Inflammatory macrophage treated with lipopolysaccharide for 4 hours (primary cell): Measurements from ENCODE around the gene HMG20B.

ENCODE experiments used
- DNase-seq: peaks from one replicate; pipeline ENCODE4 v3.0.0-alpha.2; 2020

The HMG20B gene

DNA sequence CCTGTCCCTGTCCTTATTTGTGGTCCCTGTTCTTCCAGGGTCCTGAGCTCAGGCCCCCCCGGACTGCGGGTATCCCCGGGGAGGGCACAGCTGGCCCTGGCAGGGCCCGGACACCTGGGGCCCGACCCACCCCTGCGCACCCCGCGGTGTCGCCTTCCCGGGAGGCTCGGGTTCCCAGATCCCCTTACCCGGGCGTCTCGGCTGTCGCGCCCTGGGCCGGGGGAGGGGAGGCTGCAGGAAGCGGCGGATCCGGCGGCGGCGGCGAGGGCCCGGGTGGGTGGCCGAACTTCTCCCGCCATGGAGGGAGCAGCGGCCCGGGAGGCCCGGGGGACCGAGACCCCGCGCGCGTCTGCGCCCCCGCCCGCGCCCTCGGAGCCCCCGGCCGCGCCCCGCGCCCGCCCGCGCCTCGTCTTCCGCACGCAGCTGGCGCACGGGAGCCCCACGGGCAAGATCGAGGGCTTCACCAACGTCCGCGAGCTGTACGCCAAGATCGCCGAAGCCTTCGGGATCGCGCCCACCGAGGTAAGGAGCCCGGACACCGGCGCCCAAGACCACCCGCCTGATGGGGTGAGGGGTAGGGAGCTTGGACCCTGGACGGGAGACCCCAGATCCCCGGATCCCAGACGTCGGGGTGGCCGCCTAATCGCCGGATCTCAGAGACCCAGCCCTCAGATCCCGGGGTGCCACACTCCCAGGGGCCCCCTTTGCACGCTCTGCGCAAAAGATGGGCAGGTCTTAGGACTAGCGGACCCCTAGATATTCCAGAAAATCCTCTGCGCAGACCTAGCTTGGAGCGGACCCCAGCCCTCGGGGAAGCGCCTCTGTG, 12.8 kb downstream of the HMG20B start, which contains the start of gene GIPC3:
Gene GIPC3 (plus strand): TSS at position 178 of the 826 bp plus-strand sequence. CDS start 120 bp downstream, at position 298.
- no peak for DNase-seq

DNA sequence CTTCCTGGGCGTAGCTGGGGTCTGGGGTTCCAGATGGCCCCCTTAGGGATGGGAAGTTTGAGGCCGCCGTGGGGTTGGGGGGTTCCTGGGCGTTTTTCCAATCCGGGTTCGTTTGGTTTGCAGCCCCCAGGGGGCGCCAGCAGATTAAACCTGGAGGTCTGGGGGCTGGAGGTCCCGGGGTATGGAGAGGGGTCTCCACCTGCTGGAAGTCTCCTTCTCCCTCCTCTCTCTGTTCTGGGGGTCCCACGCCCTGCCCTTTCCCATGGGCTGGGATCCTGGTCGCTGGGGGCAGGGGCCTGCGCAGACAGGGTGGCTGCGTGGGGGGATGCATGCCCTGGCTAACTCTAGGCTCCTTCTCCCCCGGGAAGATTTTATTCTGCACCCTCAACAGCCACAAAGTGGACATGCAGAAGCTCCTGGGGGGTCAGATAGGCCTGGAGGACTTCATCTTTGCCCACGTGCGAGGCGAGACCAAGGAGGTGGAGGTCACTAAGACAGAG, 13.4 kb downstream of the HMG20B start:
- no peak for DNase-seq

DNA sequence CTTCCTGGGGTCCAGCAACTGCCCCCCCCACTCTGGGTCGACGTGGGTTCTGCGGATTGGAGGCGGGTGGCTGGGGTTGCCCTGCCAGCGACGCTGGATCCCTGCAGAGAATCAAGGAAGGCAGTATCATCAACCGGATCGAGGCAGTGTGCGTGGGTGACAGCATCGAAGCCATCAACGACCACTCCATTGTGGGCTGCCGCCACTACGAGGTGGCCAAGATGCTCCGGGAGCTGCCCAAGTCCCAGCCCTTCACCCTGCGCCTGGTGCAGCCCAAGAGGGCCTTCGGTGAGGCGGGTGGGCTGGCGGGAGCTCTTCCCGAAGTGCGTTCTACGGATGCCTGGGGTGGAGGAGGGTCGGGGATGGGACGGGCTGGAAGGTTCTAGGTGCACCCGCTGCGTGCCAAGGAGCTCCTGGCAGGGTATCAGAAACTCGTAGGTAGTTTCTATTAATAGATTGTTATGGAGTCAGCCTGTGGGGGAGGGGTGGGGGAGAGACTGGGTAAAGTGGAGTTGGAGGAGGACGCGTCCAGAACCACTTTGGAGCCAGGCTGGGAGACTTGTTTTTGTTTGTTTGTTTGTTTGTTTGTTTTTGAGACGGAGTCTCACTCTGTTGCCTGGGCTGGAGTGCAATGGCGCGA, 14.1 kb downstream of the HMG20B start:
- no peak for DNase-seq

DNA sequence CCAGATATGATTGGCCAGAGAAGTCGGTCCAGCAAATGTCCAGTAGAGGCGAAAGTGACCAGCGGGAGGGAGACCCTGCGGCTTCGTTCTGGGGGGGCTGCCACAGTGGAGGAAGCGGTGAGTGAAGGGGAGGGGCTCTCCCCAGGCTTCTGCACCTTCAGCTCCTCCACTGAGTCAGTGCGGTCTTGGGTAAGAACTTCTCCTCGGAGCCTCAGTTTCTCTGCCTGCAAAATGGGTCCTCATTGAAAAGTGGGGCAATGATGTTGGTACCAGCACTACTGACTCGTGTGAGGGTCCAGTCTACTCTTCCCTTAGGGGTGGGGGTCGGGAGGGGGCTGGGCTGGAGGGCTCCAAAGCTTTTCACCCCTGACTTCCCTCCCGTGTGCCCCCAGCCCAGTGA, 16.7 kb downstream of the HMG20B start:
- no peak for DNase-seq

GRCh38 chr19:3589949-3590348, 17.2 kb downstream of the HMG20B start:
- DNase-seq: no peak

DNA sequence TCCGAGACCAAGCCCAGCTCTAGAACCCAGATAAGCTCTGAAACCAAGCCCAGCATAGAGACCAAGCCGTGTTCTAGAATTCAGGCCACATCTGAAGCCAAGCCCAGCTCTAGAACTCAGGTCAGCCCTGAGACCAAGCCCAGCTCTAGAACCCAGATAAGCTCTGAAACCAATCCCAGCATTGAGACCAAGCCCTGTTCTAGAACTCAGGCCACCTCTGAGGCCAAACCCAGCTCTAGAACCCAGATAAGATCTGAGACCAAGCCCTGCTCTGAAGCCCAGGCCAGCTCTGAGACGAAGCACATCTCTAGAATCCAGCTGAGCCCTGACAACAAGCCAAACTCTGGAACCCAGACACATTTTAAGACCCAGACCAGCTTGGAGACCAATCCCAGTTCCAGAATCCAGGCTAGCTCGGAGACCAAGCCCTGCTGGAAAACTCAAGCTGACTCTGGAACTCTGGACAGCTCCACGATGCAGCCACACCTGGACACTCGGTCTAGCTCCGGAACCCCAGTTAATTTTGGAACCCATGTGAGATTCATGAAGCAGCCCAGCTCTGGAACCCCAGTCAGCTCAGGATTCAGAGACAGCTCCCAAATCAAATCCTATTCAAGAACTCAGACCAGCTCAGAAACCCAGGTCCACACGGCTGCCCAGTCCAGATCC, 18.4 kb downstream of the HMG20B start:
- DNase-seq: no peak

- no peak for DNase-seq
Measured at GRCh38 chr19:3591876-3592613, 19.3 kb downstream of the HMG20B start.

DNA sequence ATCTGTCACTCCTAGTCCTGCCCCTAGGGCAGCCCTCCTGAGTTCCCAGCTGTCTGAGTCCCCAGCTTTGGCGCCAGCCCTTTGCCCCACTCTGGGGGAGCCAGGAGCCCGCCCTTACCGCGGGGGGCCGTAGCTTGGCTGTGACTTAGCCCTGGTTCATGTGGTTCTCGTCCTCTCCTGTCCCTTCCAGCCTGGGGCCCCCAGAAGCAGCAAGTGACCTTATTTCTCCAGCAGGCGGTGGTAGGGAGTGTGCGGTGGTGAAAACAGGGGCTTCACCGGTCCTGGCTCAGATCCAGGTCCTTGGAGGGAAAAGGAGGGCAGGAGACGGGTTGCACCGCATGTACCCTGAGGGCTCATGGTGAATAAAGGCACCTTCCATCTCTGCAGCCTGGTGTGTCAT, 20.4 kb downstream of the HMG20B start:
- DNase-seq: no peak

DNA sequence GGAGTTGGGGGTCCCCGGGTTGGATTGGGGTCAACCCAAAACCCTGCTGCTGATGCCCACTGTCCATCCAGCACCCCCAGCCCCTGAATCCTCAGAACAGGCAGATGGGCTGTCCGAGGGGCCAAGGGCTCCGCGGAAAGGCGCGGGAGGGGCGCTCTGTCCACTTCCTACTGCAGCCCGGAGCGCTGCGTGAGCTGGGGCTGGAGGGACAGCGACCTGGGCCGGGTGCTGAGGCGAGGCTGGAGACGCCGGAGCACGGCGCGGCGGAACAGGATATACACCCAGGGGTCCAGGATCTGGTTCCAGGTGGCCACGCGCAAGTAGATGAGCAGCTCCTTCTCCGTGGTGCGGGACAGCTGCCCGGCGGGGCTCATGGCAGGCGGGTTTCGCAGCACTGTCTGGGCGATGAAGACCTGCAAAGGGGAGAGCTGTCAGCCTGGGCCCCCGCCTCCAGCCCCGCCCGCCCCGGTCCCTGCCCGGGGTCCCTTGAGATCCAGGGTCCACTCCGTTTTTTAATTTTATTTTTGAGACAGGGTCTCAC, 22.8 kb downstream of the HMG20B start:
- DNase-seq: no peak

DNA sequence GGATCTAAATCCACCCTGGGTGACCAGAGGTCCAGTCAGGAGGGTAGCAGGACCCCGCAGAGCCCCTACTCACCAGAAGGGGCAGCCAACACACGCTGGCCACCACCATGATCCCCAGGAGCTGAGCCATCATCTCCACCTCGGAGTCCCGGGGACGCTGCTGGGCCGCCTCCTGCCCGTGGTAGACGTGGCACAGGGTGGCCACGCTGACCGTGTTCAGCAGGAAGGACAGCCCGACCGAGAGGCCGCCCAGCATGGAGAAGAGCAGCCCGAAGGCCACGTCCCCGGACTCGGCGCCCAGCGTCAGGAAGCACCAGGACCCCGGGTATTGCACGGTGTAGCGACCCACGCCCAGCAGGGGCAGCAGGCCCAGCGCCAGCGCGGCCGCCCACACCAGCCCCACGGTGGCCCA, 27.0 kb downstream of the HMG20B start:
- DNase-seq: no peak

DNA sequence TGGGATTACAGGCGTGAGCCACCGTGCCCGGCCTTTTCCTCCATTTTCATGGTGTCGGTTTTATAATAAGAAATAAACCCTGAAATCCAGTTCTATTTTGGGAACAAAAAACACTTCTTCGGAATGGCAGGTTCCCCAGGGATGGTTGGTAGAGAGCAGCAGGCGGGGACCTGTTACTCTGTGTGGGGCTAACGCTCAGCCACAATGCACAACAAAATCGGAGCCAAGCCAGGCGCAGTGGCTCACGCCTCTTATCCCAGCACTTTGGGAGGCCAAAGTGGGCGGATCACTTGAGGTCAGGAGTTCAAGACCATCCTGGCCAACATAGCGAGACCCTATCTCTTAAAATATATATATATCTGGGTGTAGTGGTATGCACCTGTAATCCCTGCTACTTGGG, 28.3 kb downstream of the HMG20B start:
- no peak for DNase-seq

GRCh38 chr19:3603121-3603811, 30.5 kb downstream of the HMG20B start:
- no peak for DNase-seq

DNA sequence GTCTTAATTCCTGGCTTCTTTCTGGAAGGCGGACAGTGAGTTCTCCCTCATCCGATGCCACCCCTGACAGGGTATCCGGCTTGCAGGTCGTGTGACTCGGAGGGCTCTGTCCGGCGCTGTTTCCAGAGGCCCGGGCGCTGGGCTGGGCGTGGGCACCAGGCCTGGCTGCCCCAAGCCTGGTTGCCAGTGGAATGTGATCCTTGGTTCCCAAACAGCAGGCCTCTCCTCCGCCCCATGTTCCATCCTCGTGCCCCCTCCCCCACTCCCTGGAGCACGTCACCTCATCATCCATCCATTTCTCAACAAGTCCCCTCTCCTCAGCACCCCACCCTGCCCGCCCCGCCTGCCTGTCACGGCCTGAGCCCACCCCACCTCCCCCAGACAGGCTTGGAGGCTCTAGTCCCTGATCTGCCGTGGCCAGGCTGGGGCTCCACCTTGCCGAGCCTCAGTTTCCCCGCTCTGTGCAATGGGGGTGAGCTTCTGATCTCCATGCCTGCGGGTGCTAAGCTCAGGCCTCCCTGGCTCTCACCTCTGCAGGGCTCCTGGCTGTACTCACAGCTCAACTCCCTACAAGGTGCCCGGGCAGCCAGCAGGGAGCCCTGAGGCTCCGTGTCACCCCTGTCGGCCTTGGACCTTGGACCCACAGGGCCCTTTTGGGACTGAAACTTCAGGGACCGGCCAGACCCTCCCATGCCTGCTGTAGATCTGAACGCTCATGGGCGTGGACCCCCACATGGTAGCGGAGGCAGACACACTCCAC, 31.7 kb downstream of the HMG20B start:
- DNase-seq: no peak

DNA sequence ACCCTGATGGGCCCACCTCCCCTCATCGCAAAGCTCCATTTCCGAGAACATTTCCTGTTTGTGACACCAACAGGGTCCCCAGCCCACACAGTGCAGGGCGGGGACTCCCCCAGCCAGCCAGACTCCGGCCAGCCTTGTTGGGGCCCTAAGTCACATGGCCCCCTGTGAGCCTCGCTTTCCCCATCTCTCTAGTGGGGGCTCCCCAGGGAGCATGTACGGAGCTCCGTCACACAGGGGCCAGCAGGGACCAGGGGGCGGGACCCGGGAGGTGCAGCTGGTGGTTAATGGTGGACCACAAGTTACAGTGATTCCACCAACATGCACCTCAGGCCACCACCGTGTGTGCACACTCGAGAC, 32.2 kb downstream of the HMG20B start:
- DNase-seq: no peak

DNA sequence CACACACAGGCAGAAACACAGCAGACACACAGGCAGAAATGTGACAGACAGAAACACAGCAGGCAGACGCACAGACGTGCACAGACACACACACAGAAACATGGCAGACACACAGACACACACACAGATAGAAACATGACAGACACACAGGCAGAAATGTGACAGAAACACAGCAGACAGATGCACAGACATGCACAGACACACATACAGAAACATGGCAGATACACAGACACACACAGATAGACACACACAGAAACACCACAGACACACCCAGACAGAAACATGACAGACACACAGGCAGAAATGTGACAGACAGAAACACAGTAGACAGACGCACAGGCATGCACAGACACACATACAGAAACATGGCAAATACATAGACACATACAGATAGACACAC, 32.6 kb downstream of the HMG20B start:
- no peak for DNase-seq

- no peak for DNase-seq
Measured at GRCh38 chr19:3605770-3606169, 33.0 kb downstream of the HMG20B start.

DNA sequence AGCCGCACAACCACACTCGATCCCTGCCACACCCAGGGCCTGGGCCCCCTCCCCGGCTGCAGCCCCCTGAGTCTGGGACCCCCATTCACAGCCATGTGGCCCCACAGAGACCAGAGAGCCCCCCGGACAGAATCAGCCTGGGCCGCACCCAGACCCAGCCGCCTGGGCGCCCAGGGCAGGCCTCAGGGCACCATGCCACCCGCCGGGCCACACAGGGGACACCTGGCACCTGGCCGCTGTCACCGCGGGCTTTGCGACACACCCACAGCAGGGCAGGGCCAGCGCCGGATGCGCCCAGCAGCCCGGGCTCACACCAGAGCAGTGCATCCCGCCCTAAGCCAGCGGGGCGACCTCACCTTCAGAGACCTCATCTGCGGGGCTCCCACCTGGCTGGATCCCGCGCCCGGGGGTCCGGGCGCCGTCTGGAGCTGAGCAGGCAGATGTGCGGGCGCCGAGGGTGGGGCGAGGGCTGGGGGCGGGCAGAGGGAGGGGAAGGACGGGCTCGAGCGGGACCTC, 33.5 kb downstream of the HMG20B start:
- no peak for DNase-seq

DNA sequence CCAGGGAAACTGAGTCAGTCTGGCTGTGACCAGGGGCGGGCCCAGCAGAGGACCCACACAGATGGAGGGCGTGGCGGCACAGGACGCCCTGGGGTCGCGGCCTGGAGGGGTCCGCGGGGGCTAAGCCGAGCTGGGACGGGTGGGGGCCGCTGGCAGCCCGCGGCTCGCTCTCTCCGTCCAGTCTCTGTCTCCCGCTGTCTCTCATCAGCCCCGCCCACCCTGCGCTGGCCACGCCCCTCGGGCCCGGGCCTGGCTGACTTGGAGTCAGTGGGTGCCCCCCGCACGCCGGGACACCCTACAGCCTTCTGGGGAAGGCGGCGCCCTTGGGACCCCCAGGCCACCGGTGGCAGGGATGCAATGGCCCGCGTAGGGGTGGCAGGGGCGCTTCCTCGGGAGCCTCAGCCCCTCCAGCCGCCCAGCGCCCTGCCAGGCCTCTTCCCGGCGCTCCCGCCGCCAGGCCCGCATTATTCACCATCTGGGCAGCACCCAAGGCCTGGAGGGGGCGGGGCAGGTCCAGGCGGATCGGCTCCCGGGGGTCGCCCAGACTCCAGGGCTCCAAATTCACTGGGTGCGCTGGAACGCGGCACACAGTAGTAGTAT, 34.0 kb downstream of the HMG20B start, which contains the start of gene TBXA2R:
Gene TBXA2R (minus strand): TSS at position 186 of the 600 bp plus-strand sequence. CDS start 6,241 bp downstream, outside the sequence.
- peak; percentile 59 for DNase-seq

GRCh38 chr19:3607303-3608078, 34.7 kb downstream of the HMG20B start:
- DNase-seq: peak; percentile 57
